MM.1S (cell line): ENCODE results near the gene RLBP1.

ENCODE experiments used
- CTCF ChIP-seq: fragments of 300-600 bp; sonication (generic); IDR thresholded peaks from 2 replicates; pipeline ENCODE4 v1.5.1; 2016; ENCODE audit warnings: antibody characterized with exemption, low read length, mixed read lengths
- EZH2 ChIP-seq: fragments of 300-600 bp; sonication (generic); optimal IDR thresholded peaks from 2 replicates; pipeline ENCODE3; 2017; ENCODE audit warnings: low read depth, mild to moderate bottlenecking, antibody characterized with exemption, low read length, mixed read lengths

- TF ChIP-seq CTCF (no peak), EZH2 (no peak)
Measured at GRCh38 chr15:89196994-89197393, 24.4 kb downstream of the RLBP1 start.
